Fibroblast of the aortic adventitia (primary cell): ENCODE results near the gene JAZF1. TPM values are rescaled to one million over a fixed set of nuclear protein-coding genes. Genes with fewer than 3 reads are reported as not detected.

Source experiments
- DNase-seq: peaks from one replicate; pipeline ENCODE4 v3.0.0-alpha.2; 2010; ENCODE audit warnings: low read depth
- H3K4me3 ChIP-seq: 2 replicates; pipeline ENCODE4 v1.5.1; 2011; ENCODE audit warnings: low read depth, mild to moderate bottlenecking, control low read depth, low read length, moderate library complexity
- total RNA-seq: library from RNA; depleted of rRNA; stranded (reverse); fragments of >200 nt; gene quantifications from 2 replicates; pipeline ENCODE4 v1.2.3, GENCODE V29; 2012; ENCODE audit warnings: low replicate concordance
- TF ChIP-seq, protein P1 (sequence below): IDR thresholded peaks from 2 replicates; pipeline ENCODE4 v1.5.1; 2011; ENCODE audit warnings: mild to moderate bottlenecking, low read length, control low read depth, inconsistent platforms; ENCODE audit not compliant: insufficient read depth

Gene JAZF1
- total RNA-seq, 1 donor, result 8.3 TPM

DNA sequence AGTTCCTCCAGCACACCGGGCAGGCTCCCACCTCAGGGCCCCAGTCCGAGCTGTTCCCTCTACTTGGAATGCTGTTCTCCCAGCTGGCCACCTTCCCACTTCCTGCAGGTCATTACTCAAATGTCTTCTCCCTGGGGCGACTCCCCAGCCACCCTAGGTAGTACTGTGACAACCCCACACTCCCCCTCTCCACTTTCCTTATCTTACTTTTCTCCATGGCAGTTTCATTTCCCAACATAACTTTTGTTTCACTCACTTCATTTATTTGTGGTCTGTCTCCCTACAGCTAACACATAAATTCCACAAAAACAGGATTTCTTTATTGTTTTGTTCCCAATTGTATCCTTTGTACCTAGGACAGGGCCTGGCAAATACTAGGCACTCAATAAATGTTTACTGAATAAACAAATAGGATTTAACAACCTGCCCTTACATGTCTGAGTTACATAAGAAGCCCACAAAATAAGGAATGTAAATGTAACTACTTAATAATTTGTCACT, 76.5 kb downstream of the JAZF1 start:
- DNase-seq, result peak; percentile 23
- H3K4me3 ChIP-seq, result no peak overlapping the region
- TF ChIP-seq, protein P1, sequence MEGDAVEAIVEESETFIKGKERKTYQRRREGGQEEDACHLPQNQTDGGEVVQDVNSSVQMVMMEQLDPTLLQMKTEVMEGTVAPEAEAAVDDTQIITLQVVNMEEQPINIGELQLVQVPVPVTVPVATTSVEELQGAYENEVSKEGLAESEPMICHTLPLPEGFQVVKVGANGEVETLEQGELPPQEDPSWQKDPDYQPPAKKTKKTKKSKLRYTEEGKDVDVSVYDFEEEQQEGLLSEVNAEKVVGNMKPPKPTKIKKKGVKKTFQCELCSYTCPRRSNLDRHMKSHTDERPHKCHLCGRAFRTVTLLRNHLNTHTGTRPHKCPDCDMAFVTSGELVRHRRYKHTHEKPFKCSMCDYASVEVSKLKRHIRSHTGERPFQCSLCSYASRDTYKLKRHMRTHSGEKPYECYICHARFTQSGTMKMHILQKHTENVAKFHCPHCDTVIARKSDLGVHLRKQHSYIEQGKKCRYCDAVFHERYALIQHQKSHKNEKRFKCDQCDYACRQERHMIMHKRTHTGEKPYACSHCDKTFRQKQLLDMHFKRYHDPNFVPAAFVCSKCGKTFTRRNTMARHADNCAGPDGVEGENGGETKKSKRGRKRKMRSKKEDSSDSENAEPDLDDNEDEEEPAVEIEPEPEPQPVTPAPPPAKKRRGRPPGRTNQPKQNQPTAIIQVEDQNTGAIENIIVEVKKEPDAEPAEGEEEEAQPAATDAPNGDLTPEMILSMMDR, result no peak

DNA sequence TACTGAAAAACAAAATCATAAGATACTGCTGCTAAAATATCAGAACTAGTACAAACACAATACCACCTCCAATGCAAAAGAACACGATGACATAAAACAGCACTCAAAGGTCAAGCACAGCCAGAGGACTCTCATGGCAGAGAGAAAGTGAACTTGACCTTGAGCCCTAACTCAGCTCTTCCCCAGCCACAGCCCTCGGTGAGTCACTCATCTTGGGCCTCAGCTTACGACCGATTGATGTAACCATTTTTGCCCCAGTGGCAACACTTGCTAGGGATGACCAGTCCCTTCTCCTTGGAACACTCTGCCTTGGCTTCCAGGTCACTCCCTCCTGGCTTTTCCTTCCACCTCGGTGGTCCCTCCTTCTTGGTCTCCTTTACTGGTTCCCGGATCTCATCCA, 77.8 kb downstream of the JAZF1 start:
- TF ChIP-seq, protein P1, result no peak
- DNase-seq, result peak; percentile 45
- H3K4me3 ChIP-seq, result no peak overlapping the region

DNA sequence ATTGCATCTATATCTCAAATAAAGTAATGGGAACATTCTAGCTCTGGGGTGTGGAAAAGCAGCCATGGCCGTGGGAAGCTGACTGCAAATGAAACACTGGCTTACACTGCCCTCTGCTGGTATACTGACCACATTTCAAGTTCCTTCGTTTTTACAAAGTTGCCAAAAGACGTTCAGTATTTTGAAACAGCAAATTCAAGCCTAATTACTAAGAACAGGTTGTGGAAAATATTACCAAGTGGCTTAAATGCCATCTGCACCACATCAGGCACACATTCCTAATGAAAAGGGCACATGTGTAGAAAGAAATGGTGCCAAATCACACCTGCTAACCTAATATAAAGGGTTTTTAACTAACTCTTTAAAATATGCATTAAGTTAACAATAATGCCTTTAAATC, 83.9 kb downstream of the JAZF1 start:
- TF ChIP-seq, protein P1, result peak; percentile 78
- no peak overlapping the region for H3K4me3 ChIP-seq
- peak; percentile 84 for DNase-seq

DNA sequence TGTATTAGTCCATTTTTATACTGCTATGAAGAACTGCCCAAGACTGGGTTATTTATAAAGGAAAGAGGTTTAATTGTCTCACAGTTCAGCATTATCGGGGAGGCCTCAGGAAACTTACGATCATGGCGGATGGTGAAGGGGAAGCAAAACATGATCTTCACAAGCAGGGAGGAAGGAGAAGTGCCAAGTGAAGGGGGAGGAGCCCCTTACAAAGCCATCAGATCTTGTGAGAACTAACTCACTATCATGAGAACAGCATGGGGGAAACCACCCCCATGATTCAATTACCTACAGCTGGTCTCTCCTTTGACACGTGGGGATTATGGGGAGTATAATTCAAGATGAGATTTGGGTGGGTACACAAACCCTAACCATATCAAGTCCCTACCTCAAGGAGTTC, 85.4 kb downstream of the JAZF1 start:
- TF ChIP-seq, protein P1, result no peak
- DNase-seq, result no peak
- H3K4me3 ChIP-seq, result no peak overlapping the region

DNA sequence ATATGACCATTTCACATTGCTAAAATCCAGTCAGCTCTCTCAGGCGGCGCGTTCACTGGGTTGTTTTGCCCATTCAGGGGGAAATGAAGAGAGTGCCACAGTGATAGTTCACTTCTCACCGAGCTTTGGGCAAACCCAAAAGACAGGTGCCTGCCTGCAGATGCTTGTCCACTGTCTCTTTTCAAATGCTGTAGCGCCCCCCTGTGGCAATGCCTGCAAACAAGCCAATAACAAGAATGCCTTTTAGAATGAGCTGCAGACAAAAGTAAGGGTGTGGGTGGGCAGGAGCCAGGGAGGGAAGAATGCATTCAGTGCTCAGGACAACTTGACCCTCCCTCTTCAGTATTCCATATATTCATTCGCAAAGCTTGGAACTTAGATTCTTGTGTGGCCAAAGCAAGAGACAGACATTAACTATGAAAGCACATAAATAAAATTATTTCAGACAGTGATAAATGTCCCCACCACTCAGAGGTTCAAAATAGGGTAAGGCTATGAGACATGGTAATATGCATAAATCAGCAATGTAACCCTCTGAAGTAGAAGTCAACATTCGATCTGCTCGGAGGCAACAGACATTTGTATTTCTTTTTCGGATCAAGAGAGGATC, 86.9 kb downstream of the JAZF1 start:
- peak; percentile 72 for DNase-seq
- H3K4me3 ChIP-seq, result no peak overlapping the region
- TF ChIP-seq, protein P1, result peak; percentile 71

DNA sequence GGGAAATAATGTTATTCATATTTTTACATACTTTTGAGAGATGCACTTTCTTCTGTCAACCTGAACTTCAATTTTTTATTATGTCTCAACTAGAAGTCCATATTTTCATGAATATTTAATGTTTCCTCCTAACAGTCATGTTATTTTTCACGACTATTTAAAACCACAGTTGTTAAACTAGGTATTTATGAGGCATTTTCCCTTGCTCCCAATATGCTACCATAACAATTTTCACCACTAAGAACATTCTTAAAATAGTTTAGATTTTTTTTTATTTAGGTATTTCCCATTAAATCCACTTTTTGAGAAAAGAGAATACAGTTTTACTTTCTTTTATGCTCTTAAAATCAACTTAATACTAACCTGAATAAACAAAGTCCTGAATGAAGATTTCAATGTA, 89.4 kb downstream of the JAZF1 start:
- TF ChIP-seq, protein P1, result no peak
- DNase-seq, result no peak
- no peak overlapping the region for H3K4me3 ChIP-seq
